MM.1S (cell line): Measurements from ENCODE around the gene CYP4B1.

Experiments
- DNase-seq: peaks from one replicate; pipeline ENCODE4 v3.0.0-alpha.2; 2015
- H2AFZ ChIP-seq: fragments of 300-600 bp; sonication (generic); 2 replicates; pipeline ENCODE4 v1.6.0; 2016; ENCODE audit warnings: antibody characterized with exemption, low read length
- H3F3A ChIP-seq: fragments of 300-600 bp; sonication (generic); 2 replicates; pipeline ENCODE4 v1.6.1; 2016; ENCODE audit warnings: mild to moderate bottlenecking, antibody characterized with exemption, low read length, moderate library complexity, mixed read lengths; ENCODE audit not compliant: insufficient read depth
- H3K27ac ChIP-seq: fragments of 300-600 bp; sonication (generic); 2 replicates; pipeline ENCODE4 v1.5.1; 2016; ENCODE audit warnings: mild to moderate bottlenecking, low read length
- H3K27me3 ChIP-seq: fragments of 300-600 bp; sonication (generic); replicated peaks from 2 replicates; pipeline ENCODE4 v1.6.0; 2016; ENCODE audit warnings: low read length; ENCODE audit not compliant: insufficient read depth
- H3K36me3 ChIP-seq: fragments of 300-600 bp; sonication (generic); replicated peaks from 2 replicates; pipeline ENCODE4 v1.6.1; 2016; ENCODE audit warnings: mild to moderate bottlenecking, low read length, mixed read lengths; ENCODE audit not compliant: insufficient read depth
- H3K4me1 ChIP-seq: fragments of 300-600 bp; sonication (generic); 2 replicates; pipeline ENCODE4 v1.6.1; 2016; ENCODE audit warnings: low read length, mixed read lengths
- H3K4me2 ChIP-seq: fragments of 300-600 bp; sonication (generic); 2 replicates; pipeline ENCODE4 v1.6.0; 2016; ENCODE audit warnings: low read depth, low read length
- H3K4me3 ChIP-seq: fragments of 300-600 bp; sonication (generic); 2 replicates; pipeline ENCODE4 v1.5.1; 2016; ENCODE audit warnings: low read length, mixed read lengths
- H3K79me2 ChIP-seq: fragments of 300-600 bp; sonication (generic); 2 replicates; pipeline ENCODE4 v1.6.1; 2016; ENCODE audit warnings: mixed run types, low read length, mixed read lengths
- H3K9ac ChIP-seq: fragments of 300-600 bp; sonication (generic); 2 replicates; pipeline ENCODE4 v1.6.1; 2016; ENCODE audit warnings: low read length, mixed read lengths
- H3K9me2 ChIP-seq: fragments of 300-600 bp; sonication (generic); replicated peaks from 2 replicates; pipeline ENCODE4 v1.6.1; 2016; ENCODE audit warnings: mild to moderate bottlenecking, low read length, mixed read lengths; ENCODE audit not compliant: insufficient read depth
- H3K9me3 ChIP-seq: fragments of 300-600 bp; sonication (generic); replicated peaks from 2 replicates; pipeline ENCODE4 v1.6.1; 2016; ENCODE audit warnings: mild to moderate bottlenecking, low read length, mixed read lengths; ENCODE audit not compliant: insufficient read depth
- H4K20me1 ChIP-seq: fragments of 300-600 bp; sonication (generic); 2 replicates; pipeline ENCODE4 v1.6.1; 2016; ENCODE audit warnings: mild to moderate bottlenecking, low read length, moderate library complexity, mixed read lengths; ENCODE audit not compliant: insufficient read depth
- CTCF ChIP-seq: fragments of 300-600 bp; sonication (generic); IDR thresholded peaks from 2 replicates; pipeline ENCODE4 v1.5.1; 2016; ENCODE audit warnings: antibody characterized with exemption, low read length, mixed read lengths
- EZH2 ChIP-seq: fragments of 300-600 bp; sonication (generic); optimal IDR thresholded peaks from 2 replicates; pipeline ENCODE3; 2017; ENCODE audit warnings: low read depth, mild to moderate bottlenecking, antibody characterized with exemption, low read length, mixed read lengths
- EZH2phosphoT487 ChIP-seq: fragments of 300-600 bp; sonication (generic); IDR thresholded peaks from 2 replicates; pipeline ENCODE4 v1.6.1; 2018; ENCODE audit warnings: antibody characterized with exemption, low read length

The CYP4B1 gene

DNA sequence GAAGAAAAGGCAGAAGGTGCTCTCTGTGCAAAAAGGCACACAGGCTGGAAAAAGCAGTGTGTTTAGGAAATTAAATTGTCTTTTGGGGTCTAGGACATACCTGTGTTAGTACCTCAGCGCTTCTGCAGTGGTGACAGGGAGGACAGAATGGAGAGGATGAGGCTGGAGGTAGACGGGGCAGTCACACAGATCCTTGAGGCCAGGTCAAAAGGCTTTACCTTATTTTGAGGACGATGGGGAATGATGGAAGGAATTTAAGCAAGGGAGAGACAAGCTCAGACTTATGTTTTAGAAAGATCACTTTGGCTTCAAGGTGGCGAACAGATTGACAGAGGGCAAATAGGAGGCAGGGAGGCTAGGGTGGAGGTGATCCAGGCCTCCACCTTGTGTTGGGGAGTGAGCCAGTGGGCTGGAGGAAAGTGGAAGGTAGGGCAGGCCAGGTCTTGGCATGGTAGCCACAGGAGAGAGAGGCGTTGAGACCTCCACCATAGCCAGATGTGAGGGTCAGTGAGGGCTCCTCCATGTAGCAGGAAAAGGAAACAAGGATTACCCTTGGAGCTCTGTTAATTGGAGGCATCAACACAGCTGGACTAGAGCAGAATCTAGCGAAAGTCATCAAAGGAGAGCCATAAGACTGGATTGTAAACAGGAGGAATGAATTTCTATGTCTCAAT lies 4.2 kb downstream of the CYP4B1 start:
- H2AFZ ChIP-seq = no peak overlapping the region
- no peaks in the 10 kb centered on the region for H3K9me2 ChIP-seq
- no peaks in the 10 kb centered on the region for H4K20me1 ChIP-seq
- no peak overlapping the region for H3K4me3 ChIP-seq
- no peak overlapping the region for H3K27ac ChIP-seq
- no peak overlapping the region for H3K9ac ChIP-seq
- H3F3A ChIP-seq = no peaks in the 10 kb centered on the region
- H3K4me1 ChIP-seq = peaks cover 15% of the 10 kb centered on the region
- H3K27me3 ChIP-seq = no peaks in the 10 kb centered on the region
- no peaks in the 10 kb centered on the region for H3K9me3 ChIP-seq
- H3K79me2 ChIP-seq = no peaks in the 10 kb centered on the region
- H3K36me3 ChIP-seq = no peaks in the 10 kb centered on the region
- DNase-seq = no peak
- H3K4me2 ChIP-seq = no peak overlapping the region
- TF ChIP-seq EZH2 = no peak
- TF ChIP-seq CTCF = no peak
- no peak for TF ChIP-seq EZH2phosphoT487

GRCh38 chr1:46804027-46804889 lies 5.4 kb downstream of the CYP4B1 start:
- H3K27me3 ChIP-seq = no peaks in the 10 kb centered on the region
- no peaks in the 10 kb centered on the region for H3K79me2 ChIP-seq
- no peak overlapping the region; the same call in 1 of the 2 replicates for H3K4me3 ChIP-seq
- H3F3A ChIP-seq = no peaks in the 10 kb centered on the region
- H3K4me1 ChIP-seq = peaks cover 15% of the 10 kb centered on the region
- H2AFZ ChIP-seq = peak overlapping the region; percentile 53
- H3K4me2 ChIP-seq = peak overlapping the region; percentile 61
- no peaks in the 10 kb centered on the region for H4K20me1 ChIP-seq
- H3K36me3 ChIP-seq = no peaks in the 10 kb centered on the region
- H3K27ac ChIP-seq = no peak overlapping the region
- H3K9ac ChIP-seq = no peak overlapping the region
- no peaks in the 10 kb centered on the region for H3K9me3 ChIP-seq
- TF ChIP-seq CTCF (no peak), EZH2 (no peak), EZH2phosphoT487 (no peak)
- H3K9me2 ChIP-seq = no peaks in the 10 kb centered on the region
- peak; percentile 39 for DNase-seq

DNA sequence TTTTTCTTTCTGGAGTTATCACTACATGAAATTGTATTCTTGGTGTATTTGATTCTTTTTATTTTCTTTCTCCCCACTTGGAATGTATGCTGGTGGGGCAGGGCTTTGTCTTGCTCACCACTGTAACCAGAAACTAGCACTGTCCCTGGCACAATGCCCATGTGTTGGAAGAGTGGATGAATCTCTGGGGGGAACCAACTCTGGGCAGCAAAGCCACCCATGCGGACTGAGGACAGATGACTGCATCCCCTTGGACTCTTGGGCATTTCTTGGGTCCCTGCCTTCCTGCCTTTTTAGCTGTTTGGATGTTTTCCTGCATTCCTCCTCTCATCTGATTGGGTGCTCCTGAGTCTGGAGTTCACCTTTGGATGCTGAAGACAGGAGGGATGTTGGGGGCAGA lies 6.1 kb downstream of the CYP4B1 start:
- no peak for TF ChIP-seq EZH2phosphoT487
- TF ChIP-seq EZH2 = no peak
- TF ChIP-seq CTCF = no peak
- peaks cover 15% of the 10 kb centered on the region for H3K4me1 ChIP-seq
- H3K36me3 ChIP-seq = no peaks in the 10 kb centered on the region

More for the DNA sequence above, 6.1 kb downstream of the CYP4B1 start:
- no peak overlapping the region for H3K4me3 ChIP-seq
- no peaks in the 10 kb centered on the region for H3K9me3 ChIP-seq
- no peaks in the 10 kb centered on the region for H3F3A ChIP-seq
- no peak overlapping the region for H3K27ac ChIP-seq
- no peak for DNase-seq
- no peak overlapping the region; the same call in 1 of the 2 replicates for H2AFZ ChIP-seq
- peak overlapping the region; percentile 61; the same call in 1 of the 2 replicates for H3K4me2 ChIP-seq
- H3K79me2 ChIP-seq = no peaks in the 10 kb centered on the region
- no peaks in the 10 kb centered on the region for H3K9me2 ChIP-seq
- no peaks in the 10 kb centered on the region for H4K20me1 ChIP-seq
- H3K27me3 ChIP-seq = no peaks in the 10 kb centered on the region
- H3K9ac ChIP-seq = no peak overlapping the region
